Measurements from ENCODE around the gene KRT35.

GRCh38 chr17:41448506-41448905, 32.4 kb downstream of the KRT35 start:
- TF ChIP-seq CTCF (IDR thresholded peaks at IDR 0.05) (no peak), POLR2A (IDR thresholded peaks at IDR 0.05) (no peak)
